K562 (cell line): Measurements from ENCODE around the gene YPEL3. TPM values are rescaled to one million over a fixed set of nuclear protein-coding genes. Genes with fewer than 3 reads are reported as not detected.

Experiments used
- ARNT ChIP-seq, 2 experiments: fragments of 450-650 bp; IDR thresholded peaks; 2 replicates each; pipeline ENCODE4 v1.6.1; 2016; ENCODE audit warnings: mild to moderate bottlenecking in 1 of 2
- BRD9 ChIP-seq: fragments of 450-650 bp; IDR thresholded peaks from 2 replicates; pipeline ENCODE4 v1.6.1; 2018; ENCODE audit warnings: low read depth; ENCODE audit not compliant: partially characterized antibody
- CEBPG ChIP-seq, 3 experiments: fragments of 200-800 bp in 1 of 3; sonication (Bioruptor generic) in 1 of 3; sonication (generic) in 1 of 3; formaldehyde crosslinking in 1 of 3; IDR thresholded peaks in 2 of 3; conservative IDR thresholded peaks in 1 of 3; 2 replicates each; pipeline versions ENCODE4 v1.6.1 to v1.8.0; 2016 to 2022; ENCODE audit warnings: missing compliant biosample characterization in 2 of 3, missing genetic modification characterization in 2 of 3, mild to moderate bottlenecking in 1 of 3, missing genetic modification reagents in 1 of 3
- FOXK2 ChIP-seq, 2 experiments: fragments of 450-650 bp; IDR thresholded peaks in 1 of 2; conservative IDR thresholded peaks in 1 of 2; 2 replicates each; pipeline ENCODE4 v1.6.1; 2016; ENCODE audit warnings: low read depth in 2 of 2, mild to moderate bottlenecking in 1 of 2
- JUND ChIP-seq, 2 experiments: IDR thresholded peaks; 2 replicates in 1 of 2; 3 replicates in 1 of 2; pipeline ENCODE4 v1.6.1; 2011; ENCODE audit warnings: borderline replicate concordance in 2 of 2, low read depth in 2 of 2, low read length in 2 of 2, improper control_type of control experiment in 1 of 2, missing biosample characterization in 1 of 2, missing genetic modification characterization in 1 of 2, missing genetic modification reagents in 1 of 2
- KDM1A ChIP-seq, 2 experiments: fragments of 450-650 bp; IDR thresholded peaks; 2 replicates each; pipeline ENCODE4 v1.6.1; 2016; ENCODE audit warnings: mild to moderate bottlenecking in 2 of 2
- RBBP5 ChIP-seq: fragments of 200-600 bp; sonication (generic); IDR thresholded peaks from 2 replicates; pipeline ENCODE4 v1.6.1; 2012; ENCODE audit warnings: borderline replicate concordance, mild to moderate bottlenecking, low read length, control low read depth, inconsistent platforms; ENCODE audit not compliant: insufficient read depth, poor library complexity, severe bottlenecking
- RHOXF2B ChIP-seq: fragments of 250-450 bp; sonication (Bioruptor Pico); conservative IDR thresholded peaks from 2 replicates; pipeline ENCODE4 v1.5.1; 2021
- TAF9B ChIP-seq: fragments of 450-650 bp; IDR thresholded peaks from 2 replicates; pipeline ENCODE4 v1.6.1; 2018; ENCODE audit warnings: mild to moderate bottlenecking; ENCODE audit not compliant: partially characterized antibody
- polyA plus RNA-seq, 8 experiments: library from polyadenylated mRNA; depleted of rRNA in 4 of 8; stranded (reverse) in 5 of 8; unstranded in 3 of 8; fragments of >200 nt; fragmentation: Nextera tagmentation in 2 of 8; fragmentation: Illumina TruSeq in 1 of 8; extraction: Ambion mirVana in 2 of 8; extraction: Trizol in 1 of 8; gene quantifications; 2 replicates each; pipeline versions ENCODE4 v1.2.1 to v1.2.3, GENCODE V29; 2011 to 2014; ENCODE audit warnings: inconsistent platforms in 1 of 8, missing spikeins in 1 of 8
- total RNA-seq, 7 experiments: library from RNA; depleted of rRNA in 6 of 7; stranded (reverse); fragments of >200 nt in 6 of 7; fragmentation: Illumina TruSeq in 2 of 7; extraction: Trizol in 2 of 7; gene quantifications; 2 replicates each; pipeline versions ENCODE4 v1.2.1 to v1.2.3, GENCODE V29; 2011 to 2021; ENCODE audit warnings: low replicate concordance in 1 of 7
- TF ChIP-seq, protein P1 (sequence below), 3 experiments: fragments of 200-800 bp in 1 of 3; fragments of 250-450 bp in 1 of 3; fragments of 450-650 bp in 1 of 3; sonication (Bioruptor Pico) in 1 of 3; sonication (Bioruptor generic) in 1 of 3; formaldehyde crosslinking in 1 of 3; IDR thresholded peaks; 2 replicates each; pipeline versions ENCODE4 v1.6.1 to v1.8.0; 2016 to 2022; ENCODE audit warnings: mild to moderate bottlenecking in 2 of 3, missing genetic modification characterization in 2 of 3, missing compliant biosample characterization in 1 of 3, moderate library complexity in 1 of 3
- TF ChIP-seq, protein P2 (sequence below), 2 experiments: IDR thresholded peaks; 2 replicates each; pipeline ENCODE4 v1.6.1; 2012; ENCODE audit warnings: improper control_type of control experiment in 2 of 2, low read depth in 2 of 2, low read length in 2 of 2, borderline replicate concordance in 1 of 2
- TF ChIP-seq, protein P3 (sequence below): fragments of 450-650 bp; IDR thresholded peaks from 2 replicates; pipeline ENCODE4 v1.7.0; 2016; ENCODE audit warnings: borderline replicate concordance
- TF ChIP-seq, protein P4 (sequence below): fragments of 250-450 bp; sonication (Bioruptor Pico); IDR thresholded peaks from 2 replicates; pipeline ENCODE4 v1.5.0; 2022; ENCODE audit warnings: mild to moderate bottlenecking
- TF ChIP-seq, protein P5 (sequence below): fragments of 250-450 bp; sonication (Bioruptor Pico); IDR thresholded peaks from 2 replicates; pipeline ENCODE4 v1.8.0; 2021; ENCODE audit warnings: moderate library complexity, mild to moderate bottlenecking, inconsistent platforms

YPEL3 gene
- total and polyA plus RNA-seq, 9 of the 15 experiments (the other 6 are each of a cell fraction or from before 2014, with no cell fraction given) = 0.41 to 15.0 (median 2.9) TPM

DNA sequence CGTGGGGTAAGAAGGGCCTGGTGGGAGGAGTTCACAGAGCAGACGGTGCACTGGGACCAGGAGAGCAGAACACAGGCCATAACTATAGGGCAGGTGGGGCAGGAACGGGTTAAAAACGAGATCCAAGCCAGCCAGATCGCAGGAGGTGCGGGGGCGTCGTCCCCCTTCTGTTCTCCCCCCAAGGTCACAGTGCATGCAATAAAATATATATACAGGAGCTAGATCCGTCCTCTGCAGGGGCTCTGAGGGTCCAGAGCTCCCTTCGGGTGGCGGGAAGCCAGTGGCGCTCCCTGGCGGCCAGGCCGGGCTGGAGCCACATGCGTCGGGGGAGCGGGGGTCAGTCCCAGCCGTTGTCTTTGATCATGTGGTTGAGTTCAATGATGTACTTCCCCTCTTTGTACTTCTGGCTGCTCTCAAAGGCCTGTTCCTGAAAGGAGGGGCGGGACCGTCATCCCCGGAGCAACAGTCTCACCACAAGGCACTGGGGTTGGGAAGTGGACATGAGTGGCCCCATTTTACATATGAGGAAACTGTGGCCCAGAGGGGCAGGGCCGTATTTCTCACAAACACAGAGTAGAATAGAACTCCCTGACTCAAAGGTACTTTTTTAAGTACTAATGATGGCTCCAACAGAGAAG, 3.5 kb downstream of the YPEL3 start (continued):
- TF ChIP-seq, protein P1, sequence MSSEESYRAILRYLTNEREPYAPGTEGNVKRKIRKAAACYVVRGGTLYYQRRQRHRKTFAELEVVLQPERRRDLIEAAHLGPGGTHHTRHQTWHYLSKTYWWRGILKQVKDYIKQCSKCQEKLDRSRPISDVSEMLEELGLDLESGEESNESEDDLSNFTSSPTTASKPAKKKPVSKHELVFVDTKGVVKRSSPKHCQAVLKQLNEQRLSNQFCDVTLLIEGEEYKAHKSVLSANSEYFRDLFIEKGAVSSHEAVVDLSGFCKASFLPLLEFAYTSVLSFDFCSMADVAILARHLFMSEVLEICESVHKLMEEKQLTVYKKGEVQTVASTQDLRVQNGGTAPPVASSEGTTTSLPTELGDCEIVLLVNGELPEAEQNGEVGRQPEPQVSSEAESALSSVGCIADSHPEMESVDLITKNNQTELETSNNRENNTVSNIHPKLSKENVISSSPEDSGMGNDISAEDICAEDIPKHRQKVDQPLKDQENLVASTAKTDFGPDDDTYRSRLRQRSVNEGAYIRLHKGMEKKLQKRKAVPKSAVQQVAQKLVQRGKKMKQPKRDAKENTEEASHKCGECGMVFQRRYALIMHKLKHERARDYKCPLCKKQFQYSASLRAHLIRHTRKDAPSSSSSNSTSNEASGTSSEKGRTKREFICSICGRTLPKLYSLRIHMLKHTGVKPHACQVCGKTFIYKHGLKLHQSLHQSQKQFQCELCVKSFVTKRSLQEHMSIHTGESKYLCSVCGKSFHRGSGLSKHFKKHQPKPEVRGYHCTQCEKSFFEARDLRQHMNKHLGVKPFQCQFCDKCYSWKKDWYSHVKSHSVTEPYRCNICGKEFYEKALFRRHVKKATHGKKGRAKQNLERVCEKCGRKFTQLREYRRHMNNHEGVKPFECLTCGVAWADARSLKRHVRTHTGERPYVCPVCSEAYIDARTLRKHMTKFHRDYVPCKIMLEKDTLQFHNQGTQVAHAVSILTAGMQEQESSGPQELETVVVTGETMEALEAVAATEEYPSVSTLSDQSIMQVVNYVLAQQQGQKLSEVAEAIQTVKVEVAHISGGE (CRISPR knock-in tag; IDR thresholded peaks at IDR 0.05) = peak in 1 of 3 experiments; percentile 60; a peak in 2 of 6 replicates
- TF ChIP-seq KDM1A (IDR thresholded peaks at IDR 0.05) (peak; percentile 84 to 94), FOXK2 (conservative IDR thresholded peaks at IDR 0.05 in 1 of 2, IDR thresholded peaks at IDR 0.05 in 1 of 2; ENCODE audit: low read depth in 2 of 2) (peak; percentile 51 to 53; a peak in 1 of 4 replicates), CEBPG (CRISPR knock-in tag; IDR thresholded peaks at IDR 0.05) (0 out of 2 replicates have a peak, but pooled peaks have one; percentile 7), CEBPG (tag; conservative IDR thresholded peaks at IDR 0.05 in 1 of 2, IDR thresholded peaks at IDR 0.05 in 1 of 2) (no peak), TAF9B (peak; percentile 45), RBBP5 (no peak), JUND (IDR thresholded peaks at IDR 0.05; ENCODE audit: borderline replicate concordance, low read depth, low read length) (peak; percentile 58), JUND (tag; IDR thresholded peaks at IDR 0.05; ENCODE audit: borderline replicate concordance, low read depth, low read length) (peak; percentile 89; the same call in 2 of the 3 replicates), BRD9 (peak; percentile 96), ARNT (IDR thresholded peaks at IDR 0.05) (no peak), RHOXF2B (CRISPR knock-in tag) (peak; percentile 93; the same call in 1 of the 2 replicates)
- TF ChIP-seq, protein P2, sequence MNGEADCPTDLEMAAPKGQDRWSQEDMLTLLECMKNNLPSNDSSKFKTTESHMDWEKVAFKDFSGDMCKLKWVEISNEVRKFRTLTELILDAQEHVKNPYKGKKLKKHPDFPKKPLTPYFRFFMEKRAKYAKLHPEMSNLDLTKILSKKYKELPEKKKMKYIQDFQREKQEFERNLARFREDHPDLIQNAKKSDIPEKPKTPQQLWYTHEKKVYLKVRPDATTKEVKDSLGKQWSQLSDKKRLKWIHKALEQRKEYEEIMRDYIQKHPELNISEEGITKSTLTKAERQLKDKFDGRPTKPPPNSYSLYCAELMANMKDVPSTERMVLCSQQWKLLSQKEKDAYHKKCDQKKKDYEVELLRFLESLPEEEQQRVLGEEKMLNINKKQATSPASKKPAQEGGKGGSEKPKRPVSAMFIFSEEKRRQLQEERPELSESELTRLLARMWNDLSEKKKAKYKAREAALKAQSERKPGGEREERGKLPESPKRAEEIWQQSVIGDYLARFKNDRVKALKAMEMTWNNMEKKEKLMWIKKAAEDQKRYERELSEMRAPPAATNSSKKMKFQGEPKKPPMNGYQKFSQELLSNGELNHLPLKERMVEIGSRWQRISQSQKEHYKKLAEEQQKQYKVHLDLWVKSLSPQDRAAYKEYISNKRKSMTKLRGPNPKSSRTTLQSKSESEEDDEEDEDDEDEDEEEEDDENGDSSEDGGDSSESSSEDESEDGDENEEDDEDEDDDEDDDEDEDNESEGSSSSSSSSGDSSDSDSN (IDR thresholded peaks at IDR 0.05; ENCODE audit: borderline replicate concordance in 1 of 2, low read depth in 2 of 2, low read length in 2 of 2) = 0 out of 4 replicates have a peak, but pooled peaks of 1 of the 2 experiments have one; percentile 18
- TF ChIP-seq, protein P3, sequence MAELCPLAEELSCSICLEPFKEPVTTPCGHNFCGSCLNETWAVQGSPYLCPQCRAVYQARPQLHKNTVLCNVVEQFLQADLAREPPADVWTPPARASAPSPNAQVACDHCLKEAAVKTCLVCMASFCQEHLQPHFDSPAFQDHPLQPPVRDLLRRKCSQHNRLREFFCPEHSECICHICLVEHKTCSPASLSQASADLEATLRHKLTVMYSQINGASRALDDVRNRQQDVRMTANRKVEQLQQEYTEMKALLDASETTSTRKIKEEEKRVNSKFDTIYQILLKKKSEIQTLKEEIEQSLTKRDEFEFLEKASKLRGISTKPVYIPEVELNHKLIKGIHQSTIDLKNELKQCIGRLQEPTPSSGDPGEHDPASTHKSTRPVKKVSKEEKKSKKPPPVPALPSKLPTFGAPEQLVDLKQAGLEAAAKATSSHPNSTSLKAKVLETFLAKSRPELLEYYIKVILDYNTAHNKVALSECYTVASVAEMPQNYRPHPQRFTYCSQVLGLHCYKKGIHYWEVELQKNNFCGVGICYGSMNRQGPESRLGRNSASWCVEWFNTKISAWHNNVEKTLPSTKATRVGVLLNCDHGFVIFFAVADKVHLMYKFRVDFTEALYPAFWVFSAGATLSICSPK = no peak
- TF ChIP-seq, protein P4, sequence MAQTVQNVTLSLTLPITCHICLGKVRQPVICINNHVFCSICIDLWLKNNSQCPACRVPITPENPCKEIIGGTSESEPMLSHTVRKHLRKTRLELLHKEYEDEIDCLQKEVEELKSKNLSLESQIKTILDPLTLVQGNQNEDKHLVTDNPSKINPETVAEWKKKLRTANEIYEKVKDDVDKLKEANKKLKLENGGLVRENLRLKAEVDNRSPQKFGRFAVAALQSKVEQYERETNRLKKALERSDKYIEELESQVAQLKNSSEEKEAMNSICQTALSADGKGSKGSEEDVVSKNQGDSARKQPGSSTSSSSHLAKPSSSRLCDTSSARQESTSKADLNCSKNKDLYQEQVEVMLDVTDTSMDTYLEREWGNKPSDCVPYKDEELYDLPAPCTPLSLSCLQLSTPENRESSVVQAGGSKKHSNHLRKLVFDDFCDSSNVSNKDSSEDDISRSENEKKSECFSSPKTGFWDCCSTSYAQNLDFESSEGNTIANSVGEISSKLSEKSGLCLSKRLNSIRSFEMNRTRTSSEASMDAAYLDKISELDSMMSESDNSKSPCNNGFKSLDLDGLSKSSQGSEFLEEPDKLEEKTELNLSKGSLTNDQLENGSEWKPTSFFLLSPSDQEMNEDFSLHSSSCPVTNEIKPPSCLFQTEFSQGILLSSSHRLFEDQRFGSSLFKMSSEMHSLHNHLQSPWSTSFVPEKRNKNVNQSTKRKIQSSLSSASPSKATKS (CRISPR knock-in tag) = peak; percentile 81; the same call in 1 of the 2 replicates
- TF ChIP-seq, protein P5, sequence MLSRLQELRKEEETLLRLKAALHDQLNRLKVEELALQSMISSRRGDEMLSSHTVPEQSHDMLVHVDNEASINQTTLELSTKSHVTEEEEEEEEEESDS (CRISPR knock-in tag) = no peak
